ENCODE results near the gene CYTH3.

GRCh38 chr7:6268907-6269306 lies 3.5 kb downstream of the CYTH3 start:
- no peak for TF ChIP-seq POLR2A (IDR thresholded peaks at IDR 0.05)
- TF ChIP-seq, protein P1, sequence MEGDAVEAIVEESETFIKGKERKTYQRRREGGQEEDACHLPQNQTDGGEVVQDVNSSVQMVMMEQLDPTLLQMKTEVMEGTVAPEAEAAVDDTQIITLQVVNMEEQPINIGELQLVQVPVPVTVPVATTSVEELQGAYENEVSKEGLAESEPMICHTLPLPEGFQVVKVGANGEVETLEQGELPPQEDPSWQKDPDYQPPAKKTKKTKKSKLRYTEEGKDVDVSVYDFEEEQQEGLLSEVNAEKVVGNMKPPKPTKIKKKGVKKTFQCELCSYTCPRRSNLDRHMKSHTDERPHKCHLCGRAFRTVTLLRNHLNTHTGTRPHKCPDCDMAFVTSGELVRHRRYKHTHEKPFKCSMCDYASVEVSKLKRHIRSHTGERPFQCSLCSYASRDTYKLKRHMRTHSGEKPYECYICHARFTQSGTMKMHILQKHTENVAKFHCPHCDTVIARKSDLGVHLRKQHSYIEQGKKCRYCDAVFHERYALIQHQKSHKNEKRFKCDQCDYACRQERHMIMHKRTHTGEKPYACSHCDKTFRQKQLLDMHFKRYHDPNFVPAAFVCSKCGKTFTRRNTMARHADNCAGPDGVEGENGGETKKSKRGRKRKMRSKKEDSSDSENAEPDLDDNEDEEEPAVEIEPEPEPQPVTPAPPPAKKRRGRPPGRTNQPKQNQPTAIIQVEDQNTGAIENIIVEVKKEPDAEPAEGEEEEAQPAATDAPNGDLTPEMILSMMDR (IDR thresholded peaks at IDR 0.05) = no peak

All from vagina (tissue), 2 donors.